CD4-positive, alpha-beta T cell treated with Interleukin-4 for 1 hour (primary cell): ENCODE data around the gene TEX19.

Experiments used
- DNase-seq, 2 donors: peaks; one replicate each; pipeline ENCODE4 v3.0.0-alpha.2; 2020 to 2022

The TEX19 gene, protein sequence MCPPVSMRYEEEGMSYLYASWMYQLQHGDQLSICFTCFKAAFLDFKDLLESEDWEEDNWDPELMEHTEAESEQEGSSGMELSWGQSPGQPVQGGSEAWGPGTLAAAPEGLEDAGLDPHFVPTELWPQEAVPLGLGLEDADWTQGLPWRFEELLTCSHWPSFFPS

DNA sequence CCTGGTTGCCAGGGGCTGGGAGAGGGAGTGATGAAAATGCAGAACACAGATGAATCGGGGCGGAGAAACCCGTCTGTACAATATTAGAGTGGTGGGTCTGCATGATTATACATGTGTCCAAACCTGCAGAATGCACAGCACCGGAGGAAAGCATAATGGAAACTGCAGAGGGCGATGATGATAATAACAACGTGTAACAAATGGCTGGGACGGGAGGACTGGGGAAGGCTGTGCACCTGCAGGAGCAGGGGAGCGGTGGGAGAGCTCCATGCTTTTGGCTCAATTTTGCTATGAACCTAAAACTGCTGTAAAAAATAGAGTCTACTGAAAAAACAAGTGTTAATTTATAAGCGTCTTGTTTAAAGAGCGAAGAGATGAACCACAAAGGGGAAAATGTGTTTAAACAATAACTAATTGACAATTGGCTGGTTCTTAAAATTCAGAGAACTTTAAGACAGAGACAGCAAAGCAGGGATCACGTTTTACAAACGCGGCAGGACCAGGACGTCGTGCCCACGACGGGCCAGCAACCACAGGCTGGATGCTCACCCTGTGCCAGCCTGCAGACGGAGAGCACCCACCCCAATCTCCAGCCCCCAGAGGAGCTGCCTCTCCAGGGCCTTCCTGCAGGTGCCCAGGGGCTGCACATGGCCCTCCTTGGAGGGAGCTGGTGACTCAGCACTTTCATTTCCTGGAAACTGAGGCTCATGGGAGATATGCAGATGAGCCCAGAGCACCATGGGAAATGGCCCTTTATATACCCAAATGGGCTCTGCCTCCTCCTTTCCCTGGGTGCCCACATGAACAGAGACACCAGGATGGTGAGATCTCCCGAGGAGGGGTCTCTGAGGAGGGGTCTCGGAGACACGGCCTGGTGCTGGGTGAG, at the start of gene TEX19:
TSS of gene TEX19 (plus strand) at position 783 of the 886 bp plus-strand sequence. CDS start 2,904 bp downstream, outside the sequence.
- DNase-seq = no peak

DNA sequence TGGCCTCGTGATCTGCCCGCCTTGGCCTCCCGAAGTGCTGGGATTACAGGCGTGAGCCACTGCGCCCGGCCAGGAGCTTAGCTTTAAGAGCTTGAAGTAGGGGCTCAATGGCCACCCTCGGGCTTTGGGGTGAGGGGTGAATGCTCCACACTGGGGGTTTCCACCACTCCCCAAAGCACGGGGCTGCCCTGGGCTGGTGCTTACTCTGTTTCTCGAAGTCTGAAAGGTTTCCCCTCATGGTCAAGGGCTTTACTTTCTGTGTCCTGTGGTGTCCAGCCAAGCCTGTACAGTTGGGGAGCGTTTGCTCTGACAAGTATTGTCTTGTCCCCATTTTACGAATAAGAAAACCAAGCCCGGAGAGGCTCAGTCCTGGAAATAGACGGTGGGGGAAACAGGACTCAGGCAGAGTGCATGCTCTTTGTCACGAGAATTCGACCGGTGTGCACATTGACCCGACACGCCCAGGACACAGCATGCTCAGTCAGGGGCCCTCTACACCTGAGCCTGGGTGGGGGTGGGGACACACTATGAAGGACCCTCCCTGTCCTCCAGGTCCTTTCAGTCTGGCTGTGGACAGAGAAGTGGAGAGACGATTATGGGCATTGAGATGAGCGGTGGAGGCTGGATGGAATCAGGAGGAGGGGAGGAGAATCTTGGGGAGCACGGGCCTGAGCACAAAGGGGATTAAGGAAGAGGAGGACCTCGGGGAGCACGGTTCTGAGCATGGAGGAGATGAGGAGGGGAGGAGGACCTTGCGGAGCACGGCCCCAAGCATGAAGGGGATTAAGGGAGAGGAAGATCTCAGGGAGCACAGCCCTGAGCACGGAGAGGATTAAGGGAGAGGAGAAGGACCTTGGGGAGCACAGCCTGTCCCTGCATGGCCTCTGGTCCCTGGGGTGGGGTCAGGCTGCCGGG, 49.1 kb upstream of the TEX19 start:
- DNase-seq = no peak

DNA sequence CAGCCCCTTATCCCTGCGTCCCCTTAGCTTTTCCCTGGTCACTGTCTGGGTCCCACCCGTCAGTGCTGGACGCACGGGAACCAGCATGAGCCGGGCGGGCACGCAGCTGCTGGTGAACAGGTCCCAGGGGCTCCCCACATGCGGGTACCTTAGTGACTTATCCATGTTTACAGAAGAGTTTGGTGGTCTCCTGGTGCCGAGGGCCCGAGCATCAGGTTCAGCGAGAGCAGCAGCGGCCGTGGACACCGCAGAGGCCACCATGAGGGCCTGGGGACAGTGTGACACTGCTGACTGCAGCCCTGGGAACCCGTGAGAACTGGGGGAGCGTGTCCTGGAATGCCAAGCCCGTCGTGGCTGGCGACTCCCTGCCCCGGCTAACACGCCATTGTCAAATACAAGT, 48.2 kb upstream of the TEX19 start:
- no peak for DNase-seq

DNA sequence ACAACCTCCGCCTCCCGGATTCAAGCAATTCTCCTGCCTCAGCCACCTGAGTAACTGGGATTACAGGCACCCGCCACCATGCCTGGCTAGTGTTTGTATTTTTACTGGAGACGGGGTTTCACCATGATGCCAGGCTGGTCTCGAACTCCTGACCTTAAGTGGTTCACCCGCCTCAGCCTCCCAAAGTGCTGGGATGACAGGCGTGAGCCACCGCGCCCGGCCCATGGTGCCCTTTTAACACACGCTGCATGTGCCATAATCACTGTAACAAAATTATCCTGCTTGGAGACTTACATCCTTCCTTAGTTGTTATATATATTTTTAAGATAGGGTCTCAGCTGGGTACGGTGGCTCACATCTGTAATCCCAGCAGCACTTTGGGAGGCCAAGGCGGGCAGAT, 47.1 kb upstream of the TEX19 start:
- no peak for DNase-seq

DNA sequence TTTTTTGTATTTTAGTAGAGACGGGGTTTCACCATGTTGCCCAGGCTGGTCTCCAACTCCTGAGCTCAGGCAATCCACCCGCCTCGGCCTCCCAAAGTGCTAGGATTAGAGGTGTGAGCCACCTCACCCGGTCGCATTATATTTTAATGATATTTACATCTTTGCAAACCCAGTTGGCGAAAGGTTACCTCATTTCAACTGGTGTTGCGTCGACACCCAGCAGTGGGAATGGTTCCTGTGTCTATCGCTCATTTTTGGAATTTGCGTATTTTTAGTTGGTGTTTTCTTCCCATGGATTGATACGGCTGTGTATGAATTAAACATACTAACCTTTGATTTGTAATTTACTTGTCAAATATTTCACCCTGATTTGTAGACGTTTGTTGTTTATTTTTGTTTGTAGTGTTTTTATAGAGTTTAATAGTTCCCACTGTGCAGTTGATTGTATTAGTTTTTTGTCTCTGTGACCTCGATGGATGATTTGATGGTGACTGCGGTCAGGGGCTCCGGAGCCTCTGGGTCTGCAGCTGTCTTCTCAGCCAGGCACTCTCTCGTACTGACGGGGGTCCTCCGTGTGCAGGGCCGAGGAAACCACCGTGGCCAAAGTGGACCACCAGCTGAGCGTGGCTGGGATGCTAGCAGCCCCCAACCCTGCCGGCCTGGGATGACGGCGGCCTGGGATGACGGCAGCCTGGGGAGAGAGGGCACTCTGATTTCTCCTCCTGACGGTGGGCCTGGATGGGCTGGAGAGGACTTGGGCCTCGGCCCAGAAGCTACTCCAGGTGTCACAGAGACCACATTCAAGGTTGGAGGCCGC, 45.6 kb upstream of the TEX19 start:
- no peak for DNase-seq

DNA sequence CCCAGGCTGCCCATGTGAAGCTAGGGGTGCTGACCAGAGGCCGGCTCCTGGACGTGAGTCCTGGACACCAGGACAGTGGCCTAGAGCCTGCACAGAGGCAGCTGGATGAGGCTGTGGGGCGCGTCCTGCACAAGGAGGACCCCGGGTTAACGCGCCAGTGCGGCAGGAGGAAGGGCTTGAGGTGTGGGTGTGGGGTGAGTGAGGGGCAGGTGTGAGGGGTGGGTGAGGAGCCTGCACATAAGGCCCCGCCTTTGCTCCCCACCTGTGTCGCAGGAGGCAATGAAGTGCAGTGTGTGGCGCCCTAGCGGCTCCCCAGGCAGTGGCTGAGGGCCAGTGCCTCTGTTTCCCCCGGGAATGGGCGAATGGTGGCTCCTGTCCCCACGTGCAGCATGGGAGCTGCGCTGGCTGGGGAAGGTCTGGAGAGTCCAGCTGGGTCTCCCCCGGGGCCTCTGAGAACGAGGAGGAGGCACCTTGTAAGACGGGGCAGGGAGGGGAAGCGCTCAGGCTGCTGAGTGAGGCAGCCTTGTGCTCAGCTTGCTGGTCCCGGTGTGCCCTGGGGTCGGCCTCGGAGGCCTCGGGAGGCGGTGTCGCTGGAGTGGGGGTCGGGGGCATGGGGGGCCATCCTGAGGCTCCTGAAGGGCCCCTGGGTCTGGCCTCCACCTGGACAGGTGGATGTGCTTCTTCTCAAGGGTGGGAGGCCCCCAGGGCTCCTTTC, 44.9 kb upstream of the TEX19 start:
- DNase-seq = no peak

DNA sequence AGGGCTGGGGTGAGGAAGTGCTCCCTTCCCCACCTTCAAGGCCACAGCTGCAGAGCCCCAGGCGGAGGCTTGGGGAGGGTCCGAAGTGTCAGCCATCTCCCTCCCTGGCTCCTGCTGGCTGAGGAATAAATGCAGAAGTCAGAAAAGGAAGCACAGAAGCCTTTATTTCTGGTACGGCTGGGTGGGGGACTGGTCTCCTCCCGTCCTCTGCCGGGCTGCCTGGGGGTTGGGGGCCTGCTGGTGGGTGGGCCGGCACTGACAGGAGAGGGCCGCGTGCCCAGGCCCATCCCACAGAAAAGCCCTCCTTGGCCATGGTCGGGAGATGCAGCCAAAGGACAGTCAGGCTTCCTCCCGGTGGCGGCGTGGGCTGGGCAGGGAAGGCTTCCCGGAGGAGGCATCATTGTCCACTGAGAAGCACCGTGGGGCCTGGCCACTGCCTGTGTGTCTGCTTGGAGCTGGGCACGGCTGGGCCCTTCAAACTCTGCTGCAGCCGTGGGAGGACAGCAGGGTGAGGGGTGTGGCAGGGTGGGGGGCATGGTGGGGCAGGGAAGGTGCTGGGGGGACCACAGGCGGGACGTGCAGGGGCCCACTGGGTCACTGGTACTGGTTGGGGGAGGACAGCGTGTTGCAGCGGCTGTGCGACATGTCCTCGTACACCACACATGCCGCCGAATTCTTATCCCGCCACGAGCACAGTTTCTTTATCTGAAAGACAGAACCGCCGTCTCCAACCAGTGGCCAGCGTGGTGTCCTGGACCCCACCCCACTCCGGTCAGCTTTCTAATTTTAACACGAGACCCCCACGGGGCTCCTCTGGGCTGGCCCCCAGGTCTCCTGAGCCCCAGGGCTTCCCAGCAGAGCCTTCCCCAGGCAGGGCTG, 44.1 kb upstream of the TEX19 start:
- no peak for DNase-seq

DNA sequence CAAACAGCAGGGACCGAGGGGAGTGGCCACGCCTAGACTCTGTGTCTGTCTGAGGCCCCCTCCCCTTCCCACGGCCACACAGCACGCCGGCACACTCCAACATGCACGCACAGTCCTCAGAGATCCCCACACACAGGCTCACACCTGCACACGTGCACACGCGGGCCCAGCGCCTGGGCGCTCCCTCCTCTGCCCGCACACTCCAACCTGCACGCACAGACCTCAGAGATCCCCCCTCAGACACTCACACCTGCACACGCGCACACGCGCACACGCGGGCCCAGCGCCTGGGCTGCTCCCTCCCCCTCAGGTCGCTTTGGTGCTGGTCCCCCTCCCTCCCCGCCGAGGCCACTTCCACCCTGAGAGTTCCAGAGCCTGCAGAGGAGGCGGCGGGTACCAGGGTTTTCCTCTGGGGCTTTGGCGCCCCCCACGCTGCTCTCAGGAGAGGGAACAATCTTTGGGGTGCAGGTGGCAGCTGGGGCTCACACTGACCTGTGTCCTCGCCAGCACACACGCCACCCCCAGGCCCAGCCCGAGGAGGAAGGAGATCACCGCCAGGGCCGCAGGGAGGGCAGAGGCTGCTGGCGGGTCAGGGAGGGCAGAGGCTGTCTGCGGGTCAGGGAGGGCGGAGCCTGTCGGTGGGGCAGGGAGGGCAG, 43.2 kb upstream of the TEX19 start:
- peak; percentile 50 to 52 for DNase-seq

DNA sequence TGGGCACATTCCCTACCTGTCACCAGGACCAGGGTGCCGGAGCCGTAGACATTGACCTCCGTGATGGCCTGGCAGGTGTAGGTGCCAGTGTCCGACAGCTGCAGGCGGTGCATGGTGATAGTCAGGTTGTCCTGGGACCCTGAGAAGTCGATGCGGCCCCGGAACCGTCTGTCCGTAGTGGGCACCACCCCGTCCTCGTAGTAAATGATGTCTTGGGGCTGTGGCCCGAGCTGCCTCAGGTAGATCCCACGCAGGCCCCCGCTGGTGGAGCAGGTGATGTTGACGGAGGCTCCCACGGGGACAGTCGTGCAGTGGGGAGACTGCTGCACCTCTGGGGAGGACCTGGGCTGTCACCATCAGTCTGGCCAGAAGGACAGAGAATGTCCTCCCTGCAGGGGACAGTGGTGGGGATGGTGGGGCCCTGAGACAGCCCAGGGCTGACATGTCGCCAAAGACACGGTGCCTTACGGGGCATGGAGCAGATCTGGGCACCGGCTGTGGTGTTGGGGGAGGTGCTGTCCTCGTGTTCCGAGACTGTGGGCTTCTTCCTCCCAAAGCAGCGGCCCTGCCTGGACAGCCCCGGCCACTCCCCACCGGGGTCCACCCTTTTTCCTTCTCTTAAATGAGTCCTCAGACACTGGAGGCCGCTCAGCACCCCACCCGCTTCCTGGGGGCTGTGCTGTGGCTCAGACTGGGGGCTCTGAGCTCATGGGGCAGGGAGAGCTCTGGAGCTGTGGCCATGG, 42.2 kb upstream of the TEX19 start:
- DNase-seq = no peak

DNA sequence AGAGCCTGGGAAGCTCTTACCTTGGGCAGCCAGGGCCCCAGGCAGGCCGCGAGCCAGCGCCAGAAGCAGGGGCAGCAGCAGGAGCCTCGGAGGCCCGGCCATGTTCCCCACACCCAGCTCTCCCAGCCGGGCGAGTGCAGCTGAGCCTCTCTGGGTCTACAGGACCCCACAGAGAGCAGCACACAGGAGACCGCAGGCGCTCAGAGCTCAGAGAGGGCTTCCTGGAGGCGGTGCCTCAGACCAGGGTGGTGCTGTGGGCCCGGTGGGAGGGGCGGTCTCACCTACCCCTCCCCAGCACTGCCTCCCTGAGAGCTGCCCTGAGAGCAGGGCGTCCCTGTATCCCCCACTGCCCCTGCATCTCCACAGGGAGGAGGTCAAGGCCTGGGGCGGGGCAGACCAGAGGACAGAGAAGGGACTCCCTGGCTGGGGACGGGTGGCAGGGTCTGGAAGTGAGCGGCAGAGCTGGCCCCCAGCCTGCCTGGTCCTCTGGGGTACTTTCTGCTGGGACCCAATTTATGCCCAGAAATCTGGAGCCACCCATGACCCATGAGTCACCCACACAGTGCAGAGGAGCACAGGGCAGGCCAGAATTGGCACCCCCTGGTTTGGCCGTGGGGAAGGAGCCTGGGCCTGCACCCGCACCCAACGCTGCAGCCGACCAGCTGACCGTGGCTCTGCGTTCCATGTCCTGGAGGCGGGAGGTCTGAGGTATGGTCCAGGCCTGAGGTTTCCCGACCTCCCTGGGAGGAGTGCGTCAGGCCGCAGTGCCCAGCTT, 41.5 kb upstream of the TEX19 start, which contains the start of gene CD7:
TSS of gene CD7 (minus strand) at position 215 of the 775 bp plus-strand sequence. CDS start at position 102, 113 bp downstream.
- peak; percentile 71 to 77 for DNase-seq

DNA sequence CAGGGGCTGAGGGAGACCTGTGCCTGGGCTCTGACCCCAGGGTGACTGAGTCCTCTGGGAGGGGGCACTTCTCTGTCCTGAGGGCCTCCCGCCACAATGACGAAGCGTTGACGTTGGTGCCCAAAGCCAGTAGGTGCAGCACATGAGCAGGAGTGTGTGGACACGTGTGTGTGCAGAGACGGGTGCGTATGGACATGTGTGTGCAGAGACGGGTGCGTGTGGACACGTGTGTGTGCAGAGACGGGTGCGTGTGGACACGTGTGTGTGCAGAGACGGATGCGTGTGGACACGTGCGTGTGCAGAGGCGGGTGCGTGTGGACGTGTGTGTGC, 40.9 kb upstream of the TEX19 start:
- no peak for DNase-seq

DNA sequence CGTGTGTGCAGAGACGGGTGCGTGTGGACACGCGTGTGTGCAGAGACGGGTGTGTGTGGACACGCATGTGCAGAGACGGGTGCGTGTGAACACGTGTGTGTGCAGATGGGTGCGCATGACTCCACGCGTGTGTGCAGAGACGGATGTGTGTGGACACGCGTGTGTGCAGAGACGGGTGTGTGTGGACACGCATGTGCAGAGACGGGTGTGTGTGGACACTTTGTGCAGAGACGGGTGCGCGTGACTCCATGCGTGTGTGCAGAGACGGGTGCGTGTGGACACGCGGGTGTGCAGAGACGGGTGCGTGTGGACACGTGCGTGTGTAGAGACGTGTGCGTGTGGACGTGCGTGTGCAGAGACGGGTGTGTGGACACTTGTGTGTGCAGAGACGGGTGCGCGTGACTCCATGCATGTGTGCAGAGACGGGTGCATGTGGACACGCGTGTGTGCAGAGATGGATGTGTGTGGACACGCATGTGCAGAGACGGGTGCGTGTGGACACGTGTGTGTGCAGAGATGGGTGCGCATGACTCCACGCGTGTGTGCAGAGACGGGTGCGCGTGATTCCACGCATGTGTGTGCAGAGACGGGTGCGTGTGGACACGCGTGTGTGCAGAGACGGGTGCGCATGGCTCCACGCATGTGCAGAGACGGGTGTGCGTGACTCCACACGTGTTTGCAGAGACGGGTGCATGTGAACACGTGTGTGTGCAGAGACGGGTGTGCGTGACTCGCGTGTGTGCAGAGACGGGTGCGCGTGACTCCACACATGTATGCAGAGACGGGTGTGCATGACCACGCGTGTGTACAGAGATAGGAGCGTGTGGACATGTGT, 40.1 kb upstream of the TEX19 start:
- DNase-seq = no peak

DNA sequence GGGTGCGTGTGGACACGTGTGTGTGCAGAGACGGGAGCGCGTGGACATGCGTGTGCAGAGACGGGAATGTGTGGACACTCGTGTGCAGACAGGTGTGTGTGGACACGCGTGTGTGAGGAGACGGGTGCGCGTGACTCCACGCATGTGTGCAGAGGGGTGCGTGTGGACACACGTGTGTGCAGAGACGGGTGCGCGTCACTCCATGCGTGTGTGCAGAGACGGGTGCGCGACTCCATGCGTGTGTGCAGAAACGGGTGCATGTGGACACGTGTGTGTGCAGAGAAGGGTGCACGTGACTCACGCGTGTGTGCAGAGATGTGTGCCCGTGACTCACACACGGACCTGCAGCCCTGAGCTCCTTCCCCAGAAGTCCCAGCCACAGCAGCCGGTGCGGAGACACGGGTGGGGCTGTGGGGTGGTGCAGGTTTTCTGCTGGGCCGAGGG, 39.4 kb upstream of the TEX19 start:
- DNase-seq = no peak

DNA sequence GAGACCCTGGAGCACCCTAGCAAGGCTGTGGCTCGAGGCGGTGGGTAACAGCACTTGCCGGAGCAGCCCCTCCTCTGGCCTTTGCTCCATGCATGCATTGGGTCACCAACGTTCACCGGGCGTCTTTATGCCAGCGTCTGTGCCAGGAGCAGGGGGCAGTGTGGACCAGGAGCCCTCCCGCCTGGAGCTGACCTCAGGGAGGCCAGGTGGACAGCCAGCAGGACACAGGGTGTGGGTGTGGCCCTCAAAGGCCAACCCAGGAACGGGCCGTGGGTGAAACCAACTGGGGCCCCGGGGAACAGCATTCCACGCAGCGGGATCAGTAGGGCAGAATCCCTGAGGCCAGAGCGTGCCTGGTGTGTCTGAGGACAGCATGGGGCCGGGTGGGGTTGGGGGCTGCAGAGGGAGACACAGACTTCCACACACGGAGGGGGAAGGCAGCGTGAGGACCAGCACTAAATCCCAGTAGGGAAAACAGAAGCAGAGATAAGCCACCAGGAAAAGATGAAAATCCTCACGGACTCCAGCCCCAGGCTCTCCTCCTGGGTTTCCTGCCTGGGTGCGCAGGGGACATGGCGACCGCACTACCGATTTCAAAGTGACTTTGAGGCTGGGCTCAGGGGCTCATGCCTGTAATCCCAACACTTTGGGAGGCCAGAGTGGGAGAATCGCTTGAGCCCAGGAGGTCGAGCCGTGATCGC, 38.8 kb upstream of the TEX19 start:
- no peak for DNase-seq

DNA sequence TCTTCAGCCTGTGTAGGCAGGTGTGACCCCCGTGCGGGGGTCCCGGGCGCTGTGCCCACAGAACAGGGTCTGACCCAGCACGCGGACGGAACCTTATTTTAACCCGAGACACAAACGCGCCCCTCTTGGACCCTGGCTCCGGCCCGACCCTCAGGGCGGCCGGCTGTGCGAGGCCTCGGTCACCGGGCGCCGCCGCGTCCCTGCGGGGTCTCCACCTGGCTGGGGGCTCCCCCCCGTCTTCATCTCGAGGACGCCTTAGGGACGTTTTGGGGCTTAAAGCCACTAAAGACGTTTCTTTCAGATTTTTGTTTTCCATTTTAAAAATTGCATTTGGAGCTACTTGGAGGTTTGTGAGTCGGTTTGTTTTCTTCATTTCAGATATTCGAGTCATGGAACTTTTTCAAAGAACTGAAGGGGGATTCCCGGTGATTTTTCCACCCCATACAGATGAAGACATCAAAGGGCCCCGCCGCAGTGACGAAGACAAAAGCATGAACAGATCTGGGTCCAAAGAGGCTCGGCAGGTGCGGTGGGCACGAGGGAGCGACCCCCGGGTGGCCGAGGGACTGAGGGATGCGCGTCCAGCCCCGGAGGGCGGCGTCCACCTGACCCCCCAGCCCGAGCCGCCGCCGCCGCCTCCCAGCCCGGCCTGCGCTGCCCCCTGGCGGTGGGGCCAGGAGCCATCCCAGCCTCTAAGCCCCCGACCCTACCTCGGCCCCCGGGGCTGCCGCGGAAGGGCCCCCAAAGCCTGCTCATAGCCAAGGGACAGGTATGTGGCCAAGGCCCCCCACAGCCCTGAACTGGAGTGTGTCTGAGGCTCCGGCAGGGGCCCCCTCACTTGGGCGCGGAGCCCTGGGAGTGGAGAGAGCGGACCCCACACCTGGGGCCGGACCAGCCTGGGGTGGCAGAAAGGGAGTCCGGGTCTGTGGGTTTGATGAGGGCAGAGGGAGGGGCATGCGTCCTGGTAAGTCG, 37.8 kb upstream of the TEX19 start:
- DNase-seq = peak; percentile 83 to 89
